GM11168 (cell line): ENCODE data around the gene GABBR2.

Experiments used
- in situ Hi-C: fragments of 300-500 bp; cut with MboI; formaldehyde crosslinking; loops from one replicate; pipeline ENCODE4 v1.12.0; 2022; ENCODE audit warnings: low sequenced_read_pairs; ENCODE audit not compliant: unreplicated experiment

The GABBR2 gene

GRCh38 chr9:98640394-98640793 is 68.3 kb downstream of the GABBR2 start:
- in situ Hi-C loops: no loop called here

GRCh38 chr9:98639133-98639532 is 69.6 kb downstream of the GABBR2 start:
- in situ Hi-C loops: no loop called here

- in situ Hi-C loops: no loop called here
Observed at GRCh38 chr9:98637381-98637780, 71.4 kb downstream of the GABBR2 start.

GRCh38 chr9:98635374-98635773 is 73.4 kb downstream of the GABBR2 start:
- in situ Hi-C loops: no loop called here

- in situ Hi-C loops: no loop called here
Observed at GRCh38 chr9:98634685-98635336, 73.9 kb downstream of the GABBR2 start.

GRCh38 chr9:98632839-98633238 is 75.9 kb downstream of the GABBR2 start:
- in situ Hi-C loops: no loop called here

- in situ Hi-C loops: no loop called here
Observed at GRCh38 chr9:98627296-98627695, 81.4 kb downstream of the GABBR2 start.

GRCh38 chr9:98625728-98626127 is 83.0 kb downstream of the GABBR2 start:
- in situ Hi-C loops: no loop called here

- in situ Hi-C loops: no loop called here
Observed at GRCh38 chr9:98619788-98620187, 88.9 kb downstream of the GABBR2 start.

- in situ Hi-C loops: no loop called here
Observed at GRCh38 chr9:98615633-98616032, 93.1 kb downstream of the GABBR2 start.

GRCh38 chr9:98614941-98615340 is 93.8 kb downstream of the GABBR2 start:
- in situ Hi-C loops: no loop called here

- in situ Hi-C loops: no loop called here
Observed at GRCh38 chr9:98612061-98612752, 96.5 kb downstream of the GABBR2 start.

GRCh38 chr9:98611319-98611718 is 97.4 kb downstream of the GABBR2 start:
- in situ Hi-C loops: no loop called here

- in situ Hi-C loops: no loop called here
Observed at GRCh38 chr9:98610711-98611110, 98.0 kb downstream of the GABBR2 start.

- in situ Hi-C loops: no loop called here
Observed at GRCh38 chr9:98610211-98610610, 98.5 kb downstream of the GABBR2 start.

- in situ Hi-C loops: no loop called here
Observed at GRCh38 chr9:98609646-98610045, 99.1 kb downstream of the GABBR2 start.

GRCh38 chr9:98607787-98608186 is 100.9 kb downstream of the GABBR2 start:
- in situ Hi-C loops: no loop called here

GRCh38 chr9:98607152-98607551 is 101.6 kb downstream of the GABBR2 start:
- in situ Hi-C loops: no loop called here

- in situ Hi-C loops: no loop called here
Observed at GRCh38 chr9:98606730-98607129, 102.0 kb downstream of the GABBR2 start.

GRCh38 chr9:98605116-98605515 is 103.6 kb downstream of the GABBR2 start:
- in situ Hi-C loops: no loop called here

GRCh38 chr9:98603821-98604383 is 104.8 kb downstream of the GABBR2 start:
- in situ Hi-C loops: no loop called here
